Measurements from ENCODE around the gene NFYC.

DNA sequence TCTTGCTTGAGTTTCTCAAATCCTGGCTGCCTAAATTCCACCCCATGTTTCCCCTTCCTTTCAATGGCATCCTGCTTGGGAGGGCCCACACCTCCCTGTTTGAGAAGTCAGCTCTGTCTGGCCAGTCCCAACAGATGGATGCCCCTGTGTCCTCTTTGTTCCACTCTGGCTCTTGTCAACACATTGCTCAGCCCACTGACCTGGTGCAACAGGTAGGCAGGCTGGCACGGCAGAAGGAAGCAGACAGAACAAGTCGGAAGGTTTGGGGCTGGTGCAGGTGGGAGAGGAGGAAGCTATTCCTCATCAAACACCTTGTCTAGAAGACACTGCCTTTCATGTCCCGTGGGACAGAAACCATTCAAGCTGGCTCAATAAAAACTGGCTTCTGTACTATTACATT, 114.7 kb downstream of the NFYC start:
- TF ChIP-seq, protein P1, sequence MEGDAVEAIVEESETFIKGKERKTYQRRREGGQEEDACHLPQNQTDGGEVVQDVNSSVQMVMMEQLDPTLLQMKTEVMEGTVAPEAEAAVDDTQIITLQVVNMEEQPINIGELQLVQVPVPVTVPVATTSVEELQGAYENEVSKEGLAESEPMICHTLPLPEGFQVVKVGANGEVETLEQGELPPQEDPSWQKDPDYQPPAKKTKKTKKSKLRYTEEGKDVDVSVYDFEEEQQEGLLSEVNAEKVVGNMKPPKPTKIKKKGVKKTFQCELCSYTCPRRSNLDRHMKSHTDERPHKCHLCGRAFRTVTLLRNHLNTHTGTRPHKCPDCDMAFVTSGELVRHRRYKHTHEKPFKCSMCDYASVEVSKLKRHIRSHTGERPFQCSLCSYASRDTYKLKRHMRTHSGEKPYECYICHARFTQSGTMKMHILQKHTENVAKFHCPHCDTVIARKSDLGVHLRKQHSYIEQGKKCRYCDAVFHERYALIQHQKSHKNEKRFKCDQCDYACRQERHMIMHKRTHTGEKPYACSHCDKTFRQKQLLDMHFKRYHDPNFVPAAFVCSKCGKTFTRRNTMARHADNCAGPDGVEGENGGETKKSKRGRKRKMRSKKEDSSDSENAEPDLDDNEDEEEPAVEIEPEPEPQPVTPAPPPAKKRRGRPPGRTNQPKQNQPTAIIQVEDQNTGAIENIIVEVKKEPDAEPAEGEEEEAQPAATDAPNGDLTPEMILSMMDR (IDR thresholded peaks at IDR 0.05) = no peak
- TF ChIP-seq POLR2A (IDR thresholded peaks at IDR 0.05) = no peak

Data from heart left ventricle (tissue), 13 donors.